IPS-15b (cell line): ENCODE measurements around the gene RBM19.

Experiments used
- H3K27me3 ChIP-seq: one replicate; pipeline ENCODE4 v1.6.1; 2013; ENCODE audit warnings: low read length; ENCODE audit not compliant: control insufficient read depth, insufficient read depth
- H3K36me3 ChIP-seq: one replicate; pipeline ENCODE4 v1.6.1; 2013; ENCODE audit warnings: low read length; ENCODE audit not compliant: control insufficient read depth, insufficient read depth
- H3K4me1 ChIP-seq: one replicate; pipeline ENCODE4 v1.6.1; 2013; ENCODE audit warnings: mild to moderate bottlenecking, low read length; ENCODE audit not compliant: control insufficient read depth, insufficient read depth
- H3K4me3 ChIP-seq: one replicate; pipeline ENCODE4 v1.5.1; 2013; ENCODE audit warnings: low read depth, low read length
- H3K9ac ChIP-seq: one replicate; pipeline ENCODE4 v1.6.1; 2013; ENCODE audit warnings: low read depth, mild to moderate bottlenecking, low read length
- H3K9me3 ChIP-seq: one replicate; pipeline ENCODE4 v1.6.1; 2013; ENCODE audit warnings: mild to moderate bottlenecking, low read length; ENCODE audit not compliant: control insufficient read depth, insufficient read depth

The RBM19 gene

GRCh38 chr12:113983777-113984448 is 17.8 kb upstream of the RBM19 start:
- Histone ChIP-seq H3K27me3 (peaks cover 6% of the 10 kb centered on the region), H3K4me3 (no peak overlapping the region), H3K9me3 (no peaks in the 10 kb centered on the region), H3K4me1 (no peaks in the 10 kb centered on the region), H3K36me3 (no peaks in the 10 kb centered on the region), H3K9ac (no peak overlapping the region)

- Histone ChIP-seq H3K4me1 (no peaks in the 10 kb centered on the region), H3K36me3 (no peaks in the 10 kb centered on the region), H3K9ac (no peak overlapping the region), H3K9me3 (no peaks in the 10 kb centered on the region), H3K27me3 (peaks cover 6% of the 10 kb centered on the region), H3K4me3 (no peak overlapping the region)
These were observed 17.1 kb upstream of the RBM19 start for GRCh38 chr12:113983265-113983664.

GRCh38 chr12:113981876-113982275 is 15.8 kb upstream of the RBM19 start:
- Histone ChIP-seq H3K36me3 (no peaks in the 10 kb centered on the region), H3K4me3 (no peak overlapping the region), H3K9me3 (no peaks in the 10 kb centered on the region), H3K4me1 (no peaks in the 10 kb centered on the region), H3K9ac (no peak overlapping the region), H3K27me3 (peaks cover 6% of the 10 kb centered on the region)

- Histone ChIP-seq H3K36me3 (no peaks in the 10 kb centered on the region), H3K4me3 (no peak overlapping the region), H3K9ac (no peak overlapping the region), H3K27me3 (peaks cover 6% of the 10 kb centered on the region), H3K9me3 (no peaks in the 10 kb centered on the region), H3K4me1 (no peaks in the 10 kb centered on the region)
These were observed 14.6 kb upstream of the RBM19 start for GRCh38 chr12:113980537-113981337.

GRCh38 chr12:113980054-113980453 is 13.9 kb upstream of the RBM19 start:
- Histone ChIP-seq H3K36me3 (no peaks in the 10 kb centered on the region), H3K27me3 (peaks cover 9% of the 10 kb centered on the region), H3K4me1 (no peaks in the 10 kb centered on the region)

GRCh38 chr12:113978080-113978479 is 12.0 kb upstream of the RBM19 start:
- Histone ChIP-seq H3K9ac (no peak overlapping the region), H3K36me3 (no peaks in the 10 kb centered on the region), H3K4me3 (no peak overlapping the region), H3K4me1 (no peaks in the 10 kb centered on the region), H3K9me3 (no peaks in the 10 kb centered on the region), H3K27me3 (peaks cover 10% of the 10 kb centered on the region)

More at GRCh38 chr12:113980054-113980453, 13.9 kb upstream of the RBM19 start:
- no peak overlapping the region for H3K9ac ChIP-seq
- no peak overlapping the region for H3K4me3 ChIP-seq
- no peaks in the 10 kb centered on the region for H3K9me3 ChIP-seq

DNA sequence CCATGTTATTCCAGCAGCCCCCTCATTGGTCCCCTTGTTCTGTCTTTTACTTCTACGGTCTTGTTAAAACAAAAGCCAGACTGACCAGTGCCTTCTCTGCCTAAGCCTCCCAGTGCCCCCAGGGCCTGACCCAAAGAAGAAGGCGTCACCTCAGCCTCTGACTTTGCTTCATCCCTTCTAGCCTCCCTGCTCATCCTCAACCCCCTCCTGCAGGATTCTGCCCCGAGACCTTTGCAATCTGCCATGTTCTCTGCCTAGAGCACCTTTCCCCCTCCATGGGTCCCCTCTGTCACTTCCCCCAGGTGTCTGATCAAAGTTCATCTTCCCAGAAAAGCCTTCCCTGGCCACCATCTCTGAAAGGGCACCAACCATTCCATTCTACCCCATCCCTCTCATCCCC is 7.9 kb upstream of the RBM19 start:
- no peaks in the 10 kb centered on the region for H3K36me3 ChIP-seq
- H3K4me1 ChIP-seq = no peaks in the 10 kb centered on the region
- no peak overlapping the region for H3K9ac ChIP-seq
- peaks cover 7% of the 10 kb centered on the region for H3K27me3 ChIP-seq
- H3K4me3 ChIP-seq = no peak overlapping the region
- H3K9me3 ChIP-seq = no peaks in the 10 kb centered on the region

DNA sequence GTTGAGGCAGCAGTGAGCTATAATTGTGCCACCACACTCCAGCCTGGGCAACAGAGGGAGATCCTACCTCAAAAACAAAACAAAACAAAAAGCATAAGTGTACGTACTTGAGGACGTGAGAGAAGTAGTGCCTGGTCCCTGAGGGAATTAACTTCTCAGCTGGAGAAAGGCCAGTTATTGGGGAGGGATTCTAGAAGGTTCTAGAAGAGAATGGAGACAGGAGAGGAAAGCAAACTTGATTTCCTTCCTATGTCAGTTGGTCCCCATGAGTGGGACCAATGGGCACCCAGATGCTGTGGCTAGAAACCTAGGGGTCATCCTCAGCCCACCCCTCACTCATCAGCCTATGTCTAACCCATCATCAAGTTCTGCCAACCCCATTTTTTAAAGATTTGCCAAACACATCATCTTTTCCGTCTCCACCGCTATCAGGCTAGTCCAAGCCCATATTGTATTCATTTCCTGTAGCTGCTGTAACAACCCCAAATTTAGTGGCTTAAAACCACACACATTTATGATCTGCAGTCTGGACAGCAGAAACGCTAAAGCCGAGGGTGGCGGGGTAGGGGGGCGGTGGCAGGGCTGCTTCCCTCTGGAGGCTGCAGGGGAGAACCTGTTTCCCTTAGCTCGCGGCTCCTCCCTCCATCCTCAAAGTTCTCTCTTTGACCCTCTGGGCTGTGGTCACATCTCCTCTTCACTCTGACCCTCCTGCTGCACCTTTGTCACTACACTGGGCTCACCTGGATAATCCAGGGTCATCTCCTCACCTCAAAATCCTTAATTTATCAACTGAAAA is 7.2 kb upstream of the RBM19 start:
- no peaks in the 10 kb centered on the region for H3K9me3 ChIP-seq
- H3K27me3 ChIP-seq = peaks cover 7% of the 10 kb centered on the region
- H3K36me3 ChIP-seq = no peaks in the 10 kb centered on the region
- H3K9ac ChIP-seq = no peak overlapping the region
- H3K4me3 ChIP-seq = no peak overlapping the region
- H3K4me1 ChIP-seq = no peaks in the 10 kb centered on the region

DNA sequence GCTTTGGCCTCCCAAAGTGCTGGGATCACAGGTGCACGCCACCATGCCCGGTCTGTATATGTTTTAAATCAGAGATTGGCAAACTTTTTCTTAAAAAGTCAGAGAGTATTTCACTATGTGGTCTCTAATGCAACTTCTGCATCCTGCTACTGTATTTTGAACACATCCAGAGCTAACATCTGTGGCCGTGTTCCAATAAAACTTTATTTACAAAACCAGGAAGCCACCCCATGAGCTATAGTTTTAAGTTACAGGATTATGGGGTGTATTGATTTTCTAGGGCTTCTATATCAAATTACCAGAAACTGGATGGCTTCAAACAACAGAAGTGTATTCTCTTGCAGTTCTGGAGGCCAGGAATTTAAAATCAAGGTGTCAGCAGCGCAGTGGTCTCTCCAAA is 5.3 kb upstream of the RBM19 start:
- Histone ChIP-seq H3K27me3 (peaks cover 7% of the 10 kb centered on the region), H3K4me1 (peaks cover 3% of the 10 kb centered on the region), H3K9me3 (no peaks in the 10 kb centered on the region), H3K4me3 (no peak overlapping the region), H3K9ac (no peak overlapping the region), H3K36me3 (no peaks in the 10 kb centered on the region)

GRCh38 chr12:113970211-113970610 is 4.1 kb upstream of the RBM19 start:
- peaks cover 5% of the 10 kb centered on the region for H3K4me1 ChIP-seq
- H3K36me3 ChIP-seq = no peaks in the 10 kb centered on the region
- peaks cover 5% of the 10 kb centered on the region for H3K27me3 ChIP-seq
- H3K9ac ChIP-seq = no peak overlapping the region
- no peaks in the 10 kb centered on the region for H3K9me3 ChIP-seq
- H3K4me3 ChIP-seq = no peak overlapping the region

DNA sequence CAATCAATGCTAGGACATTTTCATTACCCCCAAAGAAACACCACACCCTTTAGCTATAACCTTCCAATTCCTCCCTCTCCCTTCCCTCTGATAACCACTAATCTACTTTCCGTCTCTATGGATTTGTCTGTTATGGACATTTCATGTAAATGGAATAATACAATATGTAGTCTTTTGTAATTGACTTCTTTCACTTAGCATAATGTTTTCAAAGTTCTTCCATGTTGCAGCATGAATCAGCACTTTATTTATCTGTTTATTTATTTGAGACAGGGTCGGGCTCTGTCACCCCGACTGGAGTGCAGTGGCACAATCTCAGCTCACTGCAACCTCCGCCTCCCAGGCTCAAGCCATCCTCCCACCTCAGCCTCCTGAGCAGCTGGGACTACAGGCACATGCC is 1.2 kb upstream of the RBM19 start:
- Histone ChIP-seq H3K27me3 (no peaks in the 10 kb centered on the region), H3K4me3 (no peak overlapping the region), H3K9me3 (no peaks in the 10 kb centered on the region), H3K9ac (no peak overlapping the region), H3K4me1 (peaks cover 5% of the 10 kb centered on the region), H3K36me3 (no peaks in the 10 kb centered on the region)
